Measurements from ENCODE around the gene SLC7A5.

DNA sequence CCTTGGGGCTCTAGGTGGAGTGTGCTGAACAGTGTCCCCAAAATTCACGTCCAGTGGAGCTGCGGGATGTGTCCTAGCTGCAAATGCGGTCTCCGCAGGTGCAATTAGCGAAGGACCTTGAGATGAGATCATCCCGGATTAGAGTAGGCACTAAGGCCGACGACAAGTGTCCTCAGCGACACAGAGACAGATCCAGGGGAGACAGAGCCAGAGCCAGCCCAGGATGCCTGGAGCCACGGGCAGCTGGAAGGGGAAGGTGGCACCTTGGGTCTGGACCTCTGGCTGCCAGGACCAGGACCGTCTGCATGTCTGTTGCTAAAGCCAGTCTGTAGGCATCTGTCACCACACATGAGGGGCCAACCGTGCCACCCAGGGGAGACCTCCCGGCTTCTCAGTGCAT is 24.5 kb downstream of the SLC7A5 start:
- TF ChIP-seq POLR2A (IDR thresholded peaks at IDR 0.05) (no peak), EP300 (IDR thresholded peaks at IDR 0.05) (no peak), POLR2AphosphoS5 (IDR thresholded peaks at IDR 0.05) (no peak)
- TF ChIP-seq, protein P1, sequence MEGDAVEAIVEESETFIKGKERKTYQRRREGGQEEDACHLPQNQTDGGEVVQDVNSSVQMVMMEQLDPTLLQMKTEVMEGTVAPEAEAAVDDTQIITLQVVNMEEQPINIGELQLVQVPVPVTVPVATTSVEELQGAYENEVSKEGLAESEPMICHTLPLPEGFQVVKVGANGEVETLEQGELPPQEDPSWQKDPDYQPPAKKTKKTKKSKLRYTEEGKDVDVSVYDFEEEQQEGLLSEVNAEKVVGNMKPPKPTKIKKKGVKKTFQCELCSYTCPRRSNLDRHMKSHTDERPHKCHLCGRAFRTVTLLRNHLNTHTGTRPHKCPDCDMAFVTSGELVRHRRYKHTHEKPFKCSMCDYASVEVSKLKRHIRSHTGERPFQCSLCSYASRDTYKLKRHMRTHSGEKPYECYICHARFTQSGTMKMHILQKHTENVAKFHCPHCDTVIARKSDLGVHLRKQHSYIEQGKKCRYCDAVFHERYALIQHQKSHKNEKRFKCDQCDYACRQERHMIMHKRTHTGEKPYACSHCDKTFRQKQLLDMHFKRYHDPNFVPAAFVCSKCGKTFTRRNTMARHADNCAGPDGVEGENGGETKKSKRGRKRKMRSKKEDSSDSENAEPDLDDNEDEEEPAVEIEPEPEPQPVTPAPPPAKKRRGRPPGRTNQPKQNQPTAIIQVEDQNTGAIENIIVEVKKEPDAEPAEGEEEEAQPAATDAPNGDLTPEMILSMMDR (IDR thresholded peaks at IDR 0.05) = no peak
